HG03439 (cell line): ENCODE measurements around the gene OGA.

ENCODE experiments used
- ATAC-seq: cut with Tn5 transposase; IDR thresholded peaks from one replicate; pipeline ENCODE4 v1.9.1; 2021; ENCODE audit warnings: mild to moderate bottlenecking, moderate library complexity; ENCODE audit not compliant: unreplicated experiment

OGA gene

GRCh38 chr10:101776161-101776817, 42.0 kb downstream of the OGA start:
- no peak for ATAC-seq

DNA sequence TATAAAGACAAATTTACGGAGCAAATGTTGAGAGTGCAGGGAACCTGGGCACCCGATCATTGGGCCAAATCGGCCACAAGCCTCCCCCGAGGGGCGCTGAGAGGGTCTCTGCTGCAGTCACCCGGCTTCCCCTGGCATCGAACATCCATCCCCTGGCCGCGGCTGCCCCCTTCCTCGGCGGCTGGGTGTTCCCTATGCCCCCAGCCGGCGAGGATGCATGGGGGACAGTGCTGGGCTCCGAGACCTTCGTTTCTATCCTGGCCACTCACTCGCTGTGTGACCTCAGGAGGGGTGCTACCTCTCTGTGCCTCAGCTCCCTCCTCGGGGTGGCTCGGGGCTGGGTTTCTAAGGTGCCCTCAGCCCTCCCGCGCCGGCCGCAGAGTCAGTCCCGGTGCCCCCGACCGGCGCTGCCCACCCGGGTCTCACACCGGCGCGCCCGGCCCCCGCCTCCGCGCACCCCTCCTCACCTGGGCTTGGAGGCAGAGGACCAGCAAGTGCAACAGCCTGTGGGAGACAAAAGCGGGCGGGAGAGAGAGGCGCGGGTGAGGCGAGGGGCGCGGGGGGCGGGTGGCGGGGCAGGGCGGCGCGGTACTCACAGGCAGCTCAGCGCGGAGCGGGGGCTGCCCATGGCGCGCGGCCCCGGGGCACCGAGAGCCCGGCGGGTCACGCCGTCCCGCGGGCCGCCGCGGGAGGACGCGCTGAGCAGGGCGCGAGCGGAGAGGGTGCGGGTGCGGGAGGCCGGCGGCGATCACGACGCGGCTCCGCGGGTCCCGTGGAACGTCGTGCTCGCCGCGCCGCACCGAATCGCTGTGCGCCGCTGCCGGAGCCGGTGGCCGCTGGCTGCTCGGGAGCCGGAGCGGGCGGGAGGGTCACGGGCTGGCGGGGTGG, 42.7 kb downstream of the OGA start, which contains the start of gene FGF8:
TSS of gene FGF8 (minus strand) at position 842 of the 888 bp plus-strand sequence. CDS start at position 628, 214 bp downstream.
- ATAC-seq: no peak

- ATAC-seq: no peak
Measured at GRCh38 chr10:101774589-101775272, 43.5 kb downstream of the OGA start.

GRCh38 chr10:101773923-101774588, 44.2 kb downstream of the OGA start:
- ATAC-seq: no peak

DNA sequence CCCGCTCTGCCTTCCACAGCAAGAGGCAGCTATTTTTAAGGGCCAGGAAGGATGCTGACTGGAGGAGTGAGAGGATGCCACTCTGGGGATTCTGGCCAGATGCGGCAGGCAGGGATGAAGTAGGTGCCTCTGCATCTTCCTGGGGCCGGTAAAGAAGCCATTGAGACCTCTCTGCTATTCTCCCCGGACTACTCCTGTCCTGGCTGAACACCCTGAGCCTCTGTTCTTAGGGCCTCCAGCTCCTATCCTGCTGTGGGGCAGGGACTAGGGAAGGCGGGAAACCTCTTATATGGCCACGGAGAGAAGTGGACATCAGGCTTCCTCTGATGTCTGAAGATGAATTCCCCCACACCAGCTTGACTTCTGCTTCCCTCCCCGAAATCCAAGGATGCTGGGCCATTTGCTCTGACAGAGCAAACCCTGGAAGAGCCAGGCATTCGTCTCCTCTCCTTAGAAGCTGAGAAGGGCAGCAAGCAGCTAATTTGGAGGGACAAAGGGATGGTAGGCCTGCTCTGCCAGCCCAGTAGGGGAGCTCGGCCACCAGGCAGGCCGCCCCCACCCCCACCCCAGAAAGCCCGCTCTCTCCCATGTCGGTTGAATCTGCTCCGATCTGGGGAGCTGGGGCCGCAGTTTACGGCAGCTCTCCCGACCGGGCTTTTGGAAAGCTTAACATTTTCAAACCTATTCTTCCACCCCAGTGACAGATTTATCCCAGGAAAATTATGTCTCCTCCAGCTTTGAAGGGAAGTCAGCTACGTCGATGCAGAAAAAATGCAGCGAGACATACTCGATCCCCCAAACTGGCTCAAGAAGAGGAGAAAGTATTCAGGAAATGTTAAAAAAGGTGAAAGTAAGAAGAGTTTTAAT, 45.1 kb downstream of the OGA start:
- ATAC-seq: no peak

DNA sequence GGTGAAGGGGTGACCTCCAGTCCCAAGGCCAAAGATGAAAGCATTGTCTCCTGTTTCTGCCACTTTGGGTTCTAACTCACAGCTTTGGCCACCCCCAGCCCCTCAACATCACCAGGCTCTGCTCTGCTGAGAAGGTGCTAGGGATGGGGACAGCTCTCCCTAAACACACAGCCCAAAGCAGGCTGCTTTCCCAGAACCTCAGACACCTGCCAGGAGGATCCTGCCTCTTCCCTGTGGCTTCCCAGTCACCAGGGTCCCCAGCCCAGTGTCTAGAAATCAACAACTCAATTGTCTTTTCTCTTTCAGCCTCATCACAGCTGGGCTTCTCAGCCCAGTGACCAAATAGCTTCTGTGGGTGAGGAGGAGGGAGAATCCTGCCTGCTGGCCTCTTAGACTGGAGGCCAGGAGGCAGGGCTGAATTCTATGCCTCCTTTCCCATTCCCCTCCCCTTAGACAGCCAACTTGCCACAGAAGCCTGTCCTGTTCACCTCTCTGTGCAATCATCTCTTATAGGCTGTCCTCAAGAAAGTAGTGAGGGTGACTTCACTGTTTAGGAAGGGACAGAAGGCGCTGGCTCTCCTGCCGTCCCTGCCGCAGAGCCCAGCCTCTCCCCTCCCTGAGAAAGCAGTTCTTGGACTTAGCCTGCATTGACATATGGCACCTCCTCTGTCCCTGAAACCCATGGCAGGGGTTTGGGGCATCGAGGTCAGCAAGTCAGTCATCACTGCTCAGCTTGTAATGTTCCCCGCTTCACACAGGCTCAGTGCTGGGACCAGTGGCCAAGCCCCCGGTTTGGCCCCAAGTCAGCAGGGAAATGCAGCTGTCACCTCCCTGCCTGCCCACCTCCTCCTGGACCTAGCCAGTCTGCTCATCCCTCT, 46.0 kb downstream of the OGA start:
- ATAC-seq: no peak

DNA sequence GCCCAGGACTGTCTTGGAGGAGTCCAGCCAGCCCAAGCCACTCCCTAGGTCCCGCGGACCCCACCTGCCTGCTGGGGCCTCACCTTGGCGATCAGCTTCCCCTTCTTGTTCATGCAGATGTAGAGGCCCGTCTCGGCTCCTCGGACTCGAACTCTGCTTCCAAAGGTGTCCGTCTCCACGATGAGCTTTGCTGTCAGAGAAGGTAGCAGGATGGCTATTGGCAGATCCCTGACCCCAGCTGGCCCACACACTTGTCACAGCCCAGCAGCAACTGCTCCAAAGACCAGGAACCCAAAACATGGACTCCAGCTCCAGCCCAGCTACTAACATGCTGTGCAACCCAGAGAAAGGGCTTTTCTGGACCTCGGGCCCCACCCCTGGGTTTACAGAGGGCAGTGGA, 46.9 kb downstream of the OGA start:
- no peak for ATAC-seq

DNA sequence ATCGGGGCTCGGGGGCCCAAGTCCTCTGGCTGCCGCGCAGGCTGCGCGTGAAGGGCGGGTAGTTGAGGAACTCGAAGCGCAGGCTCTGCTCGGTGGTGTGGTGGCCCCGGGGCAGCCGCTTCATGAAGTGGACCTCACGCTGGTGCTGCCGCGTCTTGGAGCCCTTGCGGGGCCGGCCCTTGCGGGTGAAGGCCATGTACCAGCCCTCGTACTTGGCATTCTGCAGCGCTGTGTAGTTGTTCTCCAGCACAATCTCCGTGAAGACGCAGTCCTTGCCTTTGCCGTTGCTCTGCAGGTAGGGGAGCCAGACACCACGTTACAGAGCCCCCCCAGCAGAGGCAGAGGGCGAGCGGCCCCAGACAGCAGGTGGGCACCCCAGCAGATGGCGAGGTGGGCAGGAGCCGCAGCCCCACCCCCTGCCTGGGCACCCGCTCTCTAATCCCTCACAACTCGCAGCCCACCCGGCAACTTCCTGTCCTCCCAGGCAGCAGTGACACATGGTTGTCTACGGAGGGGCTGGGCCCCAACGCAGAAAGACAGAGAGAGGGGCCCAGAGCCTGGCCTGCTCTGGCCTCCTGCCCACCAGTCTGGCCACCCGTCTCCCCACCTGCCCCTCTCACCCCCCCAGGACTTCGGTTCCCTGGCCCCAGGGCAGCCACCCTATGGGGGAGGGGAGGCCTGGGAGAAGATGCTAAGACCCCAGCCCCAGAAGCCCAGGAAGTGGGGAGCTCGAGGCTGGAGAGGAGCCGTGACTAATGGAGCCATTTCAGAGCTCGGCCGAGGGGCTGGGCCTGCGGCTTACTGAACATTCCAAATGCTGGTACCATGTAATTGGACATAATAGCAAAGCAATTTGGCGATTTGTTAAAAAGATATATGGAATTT, 47.7 kb downstream of the OGA start:
- ATAC-seq: no peak

DNA sequence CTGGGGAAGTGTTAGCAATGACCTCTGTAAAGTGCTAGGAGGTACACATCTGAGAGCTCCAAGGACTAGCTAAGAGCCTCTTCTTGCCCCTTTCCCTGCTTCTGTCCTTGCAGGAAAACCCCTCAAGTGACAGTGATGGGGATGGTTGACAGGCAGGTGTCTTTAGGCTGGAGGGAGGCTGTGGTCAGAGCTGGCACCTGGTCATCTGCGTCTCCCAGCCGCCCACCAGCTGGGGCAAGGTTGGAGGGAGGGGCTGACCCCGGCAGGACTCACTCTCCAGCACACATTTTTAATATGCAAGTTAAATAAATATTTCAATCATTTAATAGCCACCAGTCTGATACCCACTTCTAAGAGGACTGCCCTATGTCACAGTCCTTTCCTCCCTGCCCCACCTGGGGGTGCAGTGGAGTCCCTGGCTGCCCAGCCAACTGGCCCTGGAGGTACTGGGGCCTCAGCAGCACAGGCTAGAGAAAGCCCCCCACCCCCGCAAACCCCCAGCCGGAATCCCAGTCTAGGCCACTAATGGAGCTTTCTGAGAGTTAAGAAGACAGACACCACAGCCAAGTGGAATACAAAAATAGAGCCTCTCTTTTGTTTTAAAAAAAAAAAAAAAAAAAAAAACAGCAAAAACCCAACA, 48.6 kb downstream of the OGA start:
- no peak for ATAC-seq

DNA sequence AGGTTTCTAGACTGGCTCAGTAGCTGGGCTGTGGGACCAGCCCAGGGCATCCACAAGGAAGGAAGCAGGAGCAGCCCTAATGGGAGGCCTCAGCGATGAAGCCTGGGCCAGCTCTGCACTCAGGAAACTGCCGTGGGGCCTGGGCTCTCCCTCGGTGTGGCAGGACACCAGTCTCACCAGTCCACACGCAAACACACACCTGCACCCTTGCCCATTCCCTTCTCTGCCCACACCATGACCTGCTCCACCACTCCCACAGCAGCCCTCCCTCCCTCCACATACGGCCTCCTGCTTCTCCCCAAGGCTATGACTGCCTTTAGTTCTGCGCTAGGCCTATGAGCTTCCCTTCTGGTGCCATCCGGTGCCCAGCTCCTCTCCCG, 49.5 kb downstream of the OGA start:
- ATAC-seq: no peak

DNA sequence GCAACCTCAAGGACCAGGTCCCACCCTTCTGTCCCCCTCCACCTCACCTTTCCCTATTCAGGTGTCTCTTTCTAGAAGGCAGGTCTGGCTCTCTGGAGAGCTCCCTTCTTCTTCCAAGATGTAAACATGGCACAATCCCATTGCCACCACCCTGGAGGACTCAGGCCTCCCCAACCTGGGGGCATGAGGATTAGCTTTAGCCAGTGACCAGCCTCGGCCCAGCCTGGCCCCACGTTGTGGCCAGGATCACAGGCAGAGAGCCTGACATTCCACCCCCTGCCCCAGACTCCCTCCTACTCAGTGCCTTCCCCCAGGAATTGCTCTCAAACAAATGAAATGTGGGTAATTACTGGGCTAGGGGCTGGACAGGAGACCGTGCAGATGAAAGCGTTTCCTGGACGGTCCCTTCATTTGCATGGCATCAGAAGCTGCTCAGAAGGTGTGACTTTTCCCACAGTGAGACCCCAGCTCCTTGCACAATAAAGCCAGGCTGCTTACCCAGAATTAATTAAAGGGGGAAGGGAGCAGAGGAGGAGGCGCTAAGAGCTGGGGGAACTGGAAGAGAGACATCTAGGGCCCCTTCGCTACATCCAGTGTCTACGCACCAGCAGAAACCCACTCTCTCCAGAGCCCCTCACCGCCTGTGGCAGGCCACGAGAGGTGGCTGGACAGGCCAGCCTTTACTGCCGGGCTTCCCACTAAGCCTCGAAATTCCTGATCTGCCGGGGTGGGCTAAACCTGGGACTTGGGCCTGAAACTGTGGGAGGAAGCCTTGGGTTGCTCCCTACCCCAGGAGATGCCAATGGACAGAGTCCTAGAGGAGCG, 50.1 kb downstream of the OGA start:
- ATAC-seq: no peak

DNA sequence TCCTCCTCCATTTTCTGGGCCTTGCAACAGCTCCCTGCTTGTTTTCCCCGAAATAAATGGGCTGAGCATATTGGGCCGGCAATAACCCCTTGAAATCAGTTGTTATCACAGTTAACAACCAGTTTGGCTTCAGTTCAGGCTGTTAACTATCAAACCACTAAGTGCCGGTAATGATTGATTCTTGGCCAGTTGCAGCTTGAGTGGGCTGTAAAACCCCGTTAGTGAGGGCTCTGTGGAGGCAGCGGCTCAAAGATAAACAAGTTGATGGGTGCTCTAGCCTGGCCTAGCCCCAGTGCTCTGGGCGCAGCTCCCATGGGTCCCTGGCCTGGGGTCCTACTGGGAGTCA, 50.7 kb downstream of the OGA start:
- no peak for ATAC-seq

DNA sequence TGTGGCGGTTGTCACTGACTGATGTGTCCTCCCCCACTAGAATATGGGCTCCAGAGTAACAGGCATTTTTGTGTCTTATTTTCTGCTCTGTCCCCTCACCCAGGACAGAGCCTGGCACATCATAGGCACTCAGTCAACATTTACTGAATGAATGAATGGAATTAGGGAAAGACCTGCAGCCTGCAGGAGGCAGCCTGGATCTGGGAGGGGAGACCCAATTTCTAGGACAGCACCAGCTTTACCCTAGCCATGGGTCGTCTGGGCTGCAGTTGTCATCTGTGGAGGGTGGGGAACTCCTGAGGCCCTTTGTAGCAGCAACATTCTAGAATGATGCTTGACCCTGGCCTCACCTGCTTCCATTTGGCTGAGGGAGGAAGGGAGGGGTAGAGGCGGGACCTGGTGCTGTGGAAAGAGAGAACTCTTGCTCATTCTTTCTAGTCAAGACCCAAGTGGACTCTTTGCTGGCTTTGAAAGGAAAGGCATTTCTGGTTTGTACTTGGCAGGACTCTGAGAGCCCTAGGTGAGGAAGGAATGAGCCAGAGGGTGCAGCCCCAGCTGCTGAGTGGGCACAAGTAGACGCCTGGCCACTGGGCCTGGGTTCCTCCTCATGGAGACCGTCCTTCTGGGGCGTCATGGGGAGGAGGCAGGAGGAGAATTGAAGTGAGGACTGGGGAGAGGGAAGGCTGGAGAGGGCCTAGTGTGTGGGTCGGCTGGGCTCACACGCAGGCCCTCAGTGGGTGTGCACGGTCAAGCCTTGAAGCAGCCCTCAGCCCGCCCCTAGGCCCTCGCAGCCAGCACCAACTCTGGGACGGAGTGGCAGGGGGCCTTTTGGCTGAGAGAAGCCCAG, 51.3 kb downstream of the OGA start:
- no peak for ATAC-seq

DNA sequence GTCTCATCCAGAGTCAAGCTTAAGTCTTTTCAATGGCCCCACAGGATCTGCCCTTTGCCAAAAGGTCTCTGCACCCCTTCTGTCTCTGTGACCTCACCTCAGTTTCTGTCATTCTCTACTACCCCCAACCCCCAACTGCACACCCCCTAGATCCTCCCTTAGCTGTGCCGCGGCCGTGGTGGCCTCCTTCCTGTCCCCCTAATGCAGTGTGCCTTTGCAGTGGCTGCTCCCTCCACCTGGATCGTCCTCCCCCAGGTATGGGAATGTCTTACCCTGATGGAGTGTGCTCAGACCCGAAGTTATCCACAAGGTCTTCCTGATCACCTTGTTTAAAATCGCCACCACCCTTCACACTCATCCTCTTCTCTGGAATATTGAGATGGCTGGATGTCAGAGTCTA, 51.9 kb downstream of the OGA start:
- ATAC-seq: no peak

DNA sequence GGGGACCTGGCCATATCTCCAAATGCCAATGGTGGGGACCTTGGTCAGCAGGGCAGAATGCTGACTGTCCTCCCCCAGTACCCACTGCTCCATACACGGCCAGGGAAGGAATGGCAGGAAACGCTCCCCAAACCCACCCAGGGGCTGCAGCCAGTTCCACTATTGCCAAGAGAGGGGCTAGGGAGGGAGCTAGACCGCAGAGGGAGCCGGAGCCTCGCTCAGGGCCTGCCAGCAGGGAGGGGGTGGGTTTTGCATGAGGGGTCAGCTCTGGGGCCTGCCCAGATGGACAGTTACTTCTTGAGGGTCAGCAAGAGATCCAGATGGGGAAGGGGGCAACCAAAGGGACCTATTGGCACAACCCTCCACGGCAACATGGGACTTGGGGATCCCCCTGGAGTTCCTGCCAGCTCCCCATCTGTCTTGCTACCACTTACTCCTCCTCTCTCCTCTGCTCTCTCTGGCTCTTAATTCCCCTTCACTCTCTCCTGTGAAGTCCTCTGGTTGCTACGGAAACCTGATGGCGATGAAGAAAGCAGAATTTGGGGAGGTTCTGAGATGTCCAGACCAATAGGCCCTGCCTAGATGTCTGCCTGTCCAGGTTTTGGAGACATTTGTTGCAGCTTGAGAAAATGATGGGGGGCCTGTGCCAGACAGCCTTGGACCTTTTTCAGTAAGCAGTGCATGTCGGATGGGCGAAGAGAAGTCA, 55.0 kb downstream of the OGA start:
- no peak for ATAC-seq

- ATAC-seq: no peak
Measured at GRCh38 chr10:101762736-101763135, 55.5 kb downstream of the OGA start.
